ENCODE results near the gene USH1G.

Gene USH1G

GRCh38 chr17:74898376-74898946 lies 24.6 kb downstream of the USH1G start:
- no peaks in the 10 kb centered on the region for H3K36me3 ChIP-seq (ENCODE audit: insufficient read depth, insufficient read length, low read length)
- TF ChIP-seq ZNF274 (IDR thresholded peaks at IDR 0.05; ENCODE audit: low read depth, low read length) (no peak), YY1 (IDR thresholded peaks at IDR 0.05; ENCODE audit: insufficient read depth, insufficient read length) (no peak), SUZ12 (IDR thresholded peaks at IDR 0.05; ENCODE audit: extremely low read depth, insufficient read depth, insufficient read length) (no peak)

GRCh38 chr17:74893936-74894671 lies 29.0 kb downstream of the USH1G start:
- Histone ChIP-seq H3K4me3 (ENCODE audit: insufficient read length, low read depth) (peak overlapping the region; percentile 61), H3K4me1 (ENCODE audit: insufficient read depth, insufficient read length) (peaks cover 10% of the 10 kb centered on the region), H3K9me3 (ENCODE audit: insufficient read depth, low read length) (no peaks in the 10 kb centered on the region), H3K27me3 (ENCODE audit: insufficient read depth, insufficient read length) (peaks cover 62% of the 10 kb centered on the region), H3K36me3 (ENCODE audit: insufficient read depth, insufficient read length, low read length) (no peaks in the 10 kb centered on the region), H3K9ac (ENCODE audit: insufficient read length, low read depth) (peak overlapping the region; percentile 46)
- no peak for TF ChIP-seq ZNF274 (IDR thresholded peaks at IDR 0.05; ENCODE audit: low read depth, low read length)
- TF ChIP-seq YY1 (IDR thresholded peaks at IDR 0.05; ENCODE audit: insufficient read depth, insufficient read length), result no peak
- TF ChIP-seq SUZ12 (IDR thresholded peaks at IDR 0.05; ENCODE audit: extremely low read depth, insufficient read depth, insufficient read length), result no peak
- DNase-seq (ENCODE audit: low read depth, low spot score), result no peak

More at GRCh38 chr17:74898376-74898946, 24.6 kb downstream of the USH1G start:
- Histone ChIP-seq H3K4me1 (ENCODE audit: insufficient read depth, insufficient read length) (peaks cover 5% of the 10 kb centered on the region), H3K9me3 (ENCODE audit: insufficient read depth, low read length) (no peaks in the 10 kb centered on the region), H3K4me3 (ENCODE audit: insufficient read length, low read depth) (no peak overlapping the region), H3K9ac (ENCODE audit: insufficient read length, low read depth) (no peak overlapping the region), H3K27me3 (ENCODE audit: insufficient read depth, insufficient read length) (peaks cover 34% of the 10 kb centered on the region)
- no peak for DNase-seq (ENCODE audit: low read depth, low spot score)

GRCh38 chr17:74892974-74893911 lies 29.8 kb downstream of the USH1G start, which contains the start of gene FADS6:
TSS of gene FADS6 (minus strand) at chr17:74893633. CDS start at chr17:74893595, 38 bp downstream.
- TF ChIP-seq SUZ12 (IDR thresholded peaks at IDR 0.05; ENCODE audit: extremely low read depth, insufficient read depth, insufficient read length), result no peak
- no peak for TF ChIP-seq YY1 (IDR thresholded peaks at IDR 0.05; ENCODE audit: insufficient read depth, insufficient read length)
- no peak for TF ChIP-seq ZNF274 (IDR thresholded peaks at IDR 0.05; ENCODE audit: low read depth, low read length)
- H3K9me3 ChIP-seq (ENCODE audit: insufficient read depth, low read length), result no peaks in the 10 kb centered on the region
- no peaks in the 10 kb centered on the region for H3K36me3 ChIP-seq (ENCODE audit: insufficient read depth, insufficient read length, low read length)
- H3K4me1 ChIP-seq (ENCODE audit: insufficient read depth, insufficient read length), result peaks cover 18% of the 10 kb centered on the region
- peak within 1 kb of the TSS; percentile 61 for H3K4me3 ChIP-seq (ENCODE audit: insufficient read length, low read depth)
- DNase-seq (ENCODE audit: low read depth, low spot score), result no peak
- peaks cover 62% of the 10 kb centered on the region for H3K27me3 ChIP-seq (ENCODE audit: insufficient read depth, insufficient read length)
- H3K9ac ChIP-seq (ENCODE audit: insufficient read length, low read depth), result peak within 1 kb of the TSS; percentile 76

- H3K4me1 ChIP-seq (ENCODE audit: insufficient read depth, insufficient read length), result peaks cover 18% of the 10 kb centered on the region
- no peak for TF ChIP-seq ZNF274 (IDR thresholded peaks at IDR 0.05; ENCODE audit: low read depth, low read length)
- TF ChIP-seq YY1 (IDR thresholded peaks at IDR 0.05; ENCODE audit: insufficient read depth, insufficient read length), result no peak
- no peak for TF ChIP-seq SUZ12 (IDR thresholded peaks at IDR 0.05; ENCODE audit: extremely low read depth, insufficient read depth, insufficient read length)
- no peaks in the 10 kb centered on the region for H3K36me3 ChIP-seq (ENCODE audit: insufficient read depth, insufficient read length, low read length)
- H3K9me3 ChIP-seq (ENCODE audit: insufficient read depth, low read length), result no peaks in the 10 kb centered on the region
- H3K27me3 ChIP-seq (ENCODE audit: insufficient read depth, insufficient read length), result peaks cover 62% of the 10 kb centered on the region
- H3K9ac ChIP-seq (ENCODE audit: insufficient read length, low read depth), result no peak overlapping the region
- DNase-seq (ENCODE audit: low read depth, low spot score), result no peak
- peak overlapping the region; percentile 61 for H3K4me3 ChIP-seq (ENCODE audit: insufficient read length, low read depth)
These were observed 30.8 kb downstream of the USH1G start for GRCh38 chr17:74892013-74892841.

DNA sequence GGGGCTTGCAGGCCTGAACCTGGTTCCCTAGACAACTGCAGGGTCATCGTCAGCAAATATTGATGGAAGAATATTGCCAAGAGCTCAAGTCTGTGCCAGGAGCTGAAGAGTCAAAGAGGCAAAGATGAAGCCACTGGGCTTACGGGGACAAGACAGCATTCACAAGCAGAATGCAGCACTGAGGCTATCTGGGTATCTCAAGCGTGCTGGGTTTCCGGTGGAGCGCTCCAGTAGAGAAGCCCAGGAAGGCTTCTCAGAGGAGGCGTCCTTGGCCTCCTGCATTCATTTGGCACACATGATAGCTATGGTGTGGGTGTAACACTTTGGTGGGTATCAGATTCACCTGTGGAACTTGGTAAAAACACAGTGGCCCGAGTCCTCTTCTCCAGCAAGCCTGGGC lies 32.5 kb downstream of the USH1G start:
- H3K9ac ChIP-seq (ENCODE audit: insufficient read length, low read depth), result no peak overlapping the region
- H3K36me3 ChIP-seq (ENCODE audit: insufficient read depth, insufficient read length, low read length), result no peaks in the 10 kb centered on the region
- no peak for DNase-seq (ENCODE audit: low read depth, low spot score)
- no peaks in the 10 kb centered on the region for H3K9me3 ChIP-seq (ENCODE audit: insufficient read depth, low read length)
- TF ChIP-seq ZNF274 (IDR thresholded peaks at IDR 0.05; ENCODE audit: low read depth, low read length), result no peak
- H3K4me3 ChIP-seq (ENCODE audit: insufficient read length, low read depth), result no peak overlapping the region
- H3K4me1 ChIP-seq (ENCODE audit: insufficient read depth, insufficient read length), result peaks cover 18% of the 10 kb centered on the region
- peaks cover 49% of the 10 kb centered on the region for H3K27me3 ChIP-seq (ENCODE audit: insufficient read depth, insufficient read length)

DNA sequence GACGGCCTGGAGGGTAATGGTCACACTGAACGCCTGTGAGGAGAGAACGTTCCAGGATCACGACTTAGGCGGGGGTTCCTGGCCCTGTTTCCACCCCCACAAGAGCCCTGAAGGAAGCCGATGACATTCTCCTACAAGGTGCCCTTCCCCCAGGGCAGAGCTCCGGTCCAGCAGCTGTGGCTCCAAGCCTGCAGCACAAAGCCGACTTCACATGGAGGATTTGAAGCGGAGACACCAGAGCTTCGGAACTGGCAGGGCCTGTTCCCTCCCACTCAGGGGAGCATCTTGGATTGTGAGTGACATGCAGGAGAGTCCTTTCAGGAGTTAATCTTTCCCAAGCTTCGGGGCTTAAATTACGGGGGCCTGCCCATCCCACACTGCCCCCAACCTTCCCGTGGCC lies 34.6 kb downstream of the USH1G start:
- Histone ChIP-seq H3K9me3 (ENCODE audit: insufficient read depth, low read length) (no peaks in the 10 kb centered on the region), H3K4me1 (ENCODE audit: insufficient read depth, insufficient read length) (peaks cover 13% of the 10 kb centered on the region), H3K9ac (ENCODE audit: insufficient read length, low read depth) (peak overlapping the region; percentile 66), H3K27me3 (ENCODE audit: insufficient read depth, insufficient read length) (peaks cover 28% of the 10 kb centered on the region), H3K36me3 (ENCODE audit: insufficient read depth, insufficient read length, low read length) (no peaks in the 10 kb centered on the region), H3K4me3 (ENCODE audit: insufficient read length, low read depth) (no peak overlapping the region)
- TF ChIP-seq SUZ12 (IDR thresholded peaks at IDR 0.05; ENCODE audit: extremely low read depth, insufficient read depth, insufficient read length) (no peak), YY1 (IDR thresholded peaks at IDR 0.05; ENCODE audit: insufficient read depth, insufficient read length) (no peak), ZNF274 (IDR thresholded peaks at IDR 0.05; ENCODE audit: low read depth, low read length) (no peak)
- no peak for DNase-seq (ENCODE audit: low read depth, low spot score)
